GM06990 (cell line): Measurements from ENCODE around the gene NAT9.

Source experiments
- DNase-seq: peaks from one replicate; pipeline ENCODE4 v3.0.0-alpha.2; 2011; ENCODE audit not compliant: insufficient read length; ENCODE audit errors: extremely low read depth
- H3K27me3 ChIP-seq: replicated peaks from 2 replicates; pipeline ENCODE4 v1.6.0; 2011; ENCODE audit warnings: low read length; ENCODE audit not compliant: control insufficient read depth, insufficient read depth
- H3K36me3 ChIP-seq: 2 replicates; pipeline ENCODE4 v1.5.1; 2011; ENCODE audit warnings: low read length; ENCODE audit not compliant: control insufficient read depth, insufficient read depth
- H3K4me3 ChIP-seq: replicated peaks from 2 replicates; pipeline ENCODE4 v1.5.1; 2011; ENCODE audit warnings: low read depth, mild to moderate bottlenecking, control low read depth, low read length
- CTCF ChIP-seq: IDR thresholded peaks from 2 replicates; pipeline ENCODE4 v1.5.1; 2011; ENCODE audit warnings: low read length, control low read depth, mild to moderate bottlenecking, inconsistent platforms; ENCODE audit not compliant: insufficient read depth, poor library complexity, severe bottlenecking

NAT9 gene

GRCh38 chr17:74752822-74753401 lies 23.2 kb downstream of the NAT9 start:
- no peak for TF ChIP-seq CTCF
- no peaks in the 10 kb centered on the region; the same call in 1 of the 2 replicates for H3K36me3 ChIP-seq
- H3K4me3 ChIP-seq = no peak overlapping the region
- DNase-seq = no peak
- no peaks in the 10 kb centered on the region for H3K27me3 ChIP-seq

GRCh38 chr17:74752415-74752814 lies 23.7 kb downstream of the NAT9 start:
- H3K4me3 ChIP-seq = no peak overlapping the region
- no peak for TF ChIP-seq CTCF
- H3K36me3 ChIP-seq = no peaks in the 10 kb centered on the region; the same call in 1 of the 2 replicates
- no peaks in the 10 kb centered on the region for H3K27me3 ChIP-seq
- DNase-seq = no peak

GRCh38 chr17:74750327-74751069 lies 25.6 kb downstream of the NAT9 start:
- no peak for DNase-seq
- H3K27me3 ChIP-seq = no peaks in the 10 kb centered on the region
- no peaks in the 10 kb centered on the region; the same call in 1 of the 2 replicates for H3K36me3 ChIP-seq
- peak overlapping the region; percentile 92 for H3K4me3 ChIP-seq
- TF ChIP-seq CTCF = no peak

- no peaks in the 10 kb centered on the region; the same call in 1 of the 2 replicates for H3K36me3 ChIP-seq
- H3K4me3 ChIP-seq = peak overlapping the region; percentile 92
- no peak for TF ChIP-seq CTCF
- no peak for DNase-seq
- no peaks in the 10 kb centered on the region for H3K27me3 ChIP-seq
Measured at GRCh38 chr17:74750039-74750326, 26.2 kb downstream of the NAT9 start.

DNA sequence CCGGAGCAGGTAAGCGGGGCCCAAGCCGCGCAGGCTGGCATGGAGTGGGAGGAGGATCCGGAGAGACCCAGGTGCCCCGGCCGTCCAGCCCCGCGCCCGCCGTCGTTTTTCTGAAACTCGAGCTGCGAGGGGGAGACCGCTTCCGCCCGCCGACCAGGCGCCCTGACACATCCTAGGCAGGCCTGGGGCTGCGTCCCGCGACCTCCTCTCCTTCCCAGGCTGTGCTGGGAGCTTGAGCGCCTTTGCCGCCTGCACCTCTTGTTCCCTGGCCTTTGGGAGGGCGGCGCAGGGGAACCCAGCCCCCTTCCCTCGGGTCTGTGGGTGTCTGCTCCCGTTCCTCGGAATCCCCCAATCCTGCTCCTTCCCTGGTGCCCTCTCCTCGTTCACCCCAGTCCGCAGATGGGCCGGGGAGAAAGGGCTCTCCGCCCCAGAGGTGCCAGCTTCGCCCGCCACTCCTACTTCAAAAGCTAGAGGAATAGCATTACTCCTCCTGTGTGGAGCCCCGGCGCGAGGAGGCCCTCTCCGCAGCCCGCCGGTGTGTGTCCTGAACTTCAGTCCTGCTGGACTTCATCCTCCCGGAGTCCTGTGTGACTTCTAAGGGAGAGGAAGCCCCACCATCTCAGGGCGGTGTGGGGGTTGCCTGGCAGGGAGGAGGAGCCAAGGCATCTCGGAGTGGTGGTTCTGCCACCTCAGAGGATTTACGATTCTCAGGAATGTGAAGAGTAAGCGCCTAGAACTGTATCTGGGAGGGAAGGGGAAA lies 26.7 kb downstream of the NAT9 start:
- Histone ChIP-seq H3K36me3 (no peaks in the 10 kb centered on the region; the same call in 1 of the 2 replicates), H3K27me3 (no peaks in the 10 kb centered on the region), H3K4me3 (peak overlapping the region; percentile 92)
- DNase-seq = no peak
- TF ChIP-seq CTCF = no peak
